Measurements from ENCODE around the gene GPC3.

The GPC3 gene

DNA sequence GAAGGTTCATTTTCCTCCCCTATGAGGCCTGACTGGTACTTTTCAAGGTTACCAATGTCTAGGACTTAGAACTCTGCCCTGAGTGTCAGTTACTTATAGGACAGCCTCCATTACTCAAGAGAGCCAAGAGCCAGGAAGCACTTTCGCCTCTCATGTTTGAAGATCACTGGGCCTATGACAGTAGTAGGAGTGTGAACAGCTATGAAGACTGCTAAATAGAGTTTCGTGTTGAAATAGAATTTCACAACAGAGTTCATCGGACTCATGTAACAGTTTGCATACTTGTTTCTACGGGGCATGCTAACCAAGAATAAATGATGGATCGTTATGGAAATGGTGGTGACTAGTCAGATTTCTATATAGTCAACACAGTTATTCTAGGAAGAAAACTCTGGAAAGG lies 472.3 kb downstream of the GPC3 start:
- DNase-seq (ENCODE audit: low read depth) = no peak

DNA sequence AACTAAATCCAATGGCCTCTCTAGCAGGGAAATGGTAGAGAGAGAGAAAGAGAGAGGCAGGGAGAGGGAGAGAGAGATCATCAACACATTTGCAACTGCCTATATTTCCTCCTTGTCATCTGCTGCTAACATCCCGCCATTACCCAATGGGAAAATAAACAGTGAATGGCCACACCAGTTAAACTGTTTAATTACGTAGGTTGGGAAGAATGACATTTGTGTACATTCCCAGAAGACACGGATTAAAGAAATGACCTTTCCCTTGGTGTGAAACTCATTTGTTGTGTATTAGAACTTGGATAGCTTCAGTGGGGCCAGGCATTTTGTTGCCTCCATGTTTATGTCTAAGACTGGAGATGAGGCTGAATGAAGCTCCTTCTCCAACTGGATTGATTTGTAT lies 474.4 kb downstream of the GPC3 start:
- no peak for DNase-seq (ENCODE audit: low read depth)

DNA sequence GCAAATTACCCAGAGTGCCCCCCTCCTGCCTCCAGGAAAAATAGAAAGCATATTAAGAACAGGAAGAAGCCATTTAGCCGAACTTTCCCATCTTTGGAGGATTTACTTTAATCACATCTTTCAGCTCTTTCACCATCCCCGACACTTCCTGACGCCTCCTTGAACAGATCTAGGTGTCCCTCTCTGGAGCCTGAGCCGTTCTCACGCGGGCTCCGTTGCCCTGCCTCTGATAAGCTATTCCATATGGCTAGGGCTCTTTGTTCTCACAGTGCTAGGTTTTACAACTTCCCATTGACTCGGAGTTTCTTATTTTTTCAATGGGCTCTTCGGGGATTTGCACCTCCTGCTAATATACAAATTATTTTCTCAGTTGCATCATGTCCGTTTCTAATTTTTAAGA lies 488.0 kb downstream of the GPC3 start:
- DNase-seq (ENCODE audit: low read depth) = no peak

DNA sequence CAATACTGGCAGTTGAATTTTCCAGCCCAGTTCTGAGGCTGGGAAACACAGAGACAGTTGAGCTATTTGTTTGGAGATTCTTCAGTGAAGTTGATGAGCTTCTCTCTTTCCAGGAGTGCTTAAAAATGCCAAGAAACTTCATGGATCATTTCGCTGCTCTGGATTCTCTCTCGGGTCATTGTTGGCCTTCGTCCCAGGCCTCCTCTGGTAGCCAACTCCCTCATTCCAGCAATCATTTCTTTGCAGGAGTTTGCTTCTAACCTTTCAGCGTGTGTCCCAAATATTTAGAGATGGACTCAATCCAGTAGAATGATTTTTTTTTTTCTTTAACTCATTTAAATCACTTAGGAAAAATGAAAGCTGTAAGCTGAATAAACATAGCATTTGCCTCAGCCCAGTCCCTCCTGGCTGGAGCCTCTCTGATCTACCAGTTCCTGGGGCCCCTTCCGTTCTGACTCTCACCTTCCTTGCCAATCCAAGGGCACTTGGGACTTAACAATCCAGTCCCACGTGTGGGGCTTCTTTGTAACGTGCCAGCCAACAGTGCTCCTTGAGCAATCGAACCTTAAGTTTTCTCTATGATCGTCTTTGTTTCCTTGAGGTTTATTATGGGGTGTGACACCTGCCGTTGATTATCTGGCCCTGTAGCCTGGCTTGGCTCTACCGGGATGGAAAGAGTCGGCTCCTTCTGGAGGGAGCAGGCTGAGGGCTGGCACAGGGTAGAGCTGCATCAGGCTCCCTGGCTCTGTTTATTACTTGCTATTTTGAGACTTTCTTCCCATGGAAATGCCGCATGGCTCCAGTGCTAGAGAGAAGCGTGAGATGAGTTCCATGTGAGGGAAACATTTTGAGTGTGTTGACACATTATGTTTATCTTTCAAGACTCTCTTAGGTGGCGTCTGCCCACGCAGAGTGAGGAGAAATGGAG lies 489.7 kb downstream of the GPC3 start:
- peak; percentile 71 for DNase-seq (ENCODE audit: low read depth)

DNA sequence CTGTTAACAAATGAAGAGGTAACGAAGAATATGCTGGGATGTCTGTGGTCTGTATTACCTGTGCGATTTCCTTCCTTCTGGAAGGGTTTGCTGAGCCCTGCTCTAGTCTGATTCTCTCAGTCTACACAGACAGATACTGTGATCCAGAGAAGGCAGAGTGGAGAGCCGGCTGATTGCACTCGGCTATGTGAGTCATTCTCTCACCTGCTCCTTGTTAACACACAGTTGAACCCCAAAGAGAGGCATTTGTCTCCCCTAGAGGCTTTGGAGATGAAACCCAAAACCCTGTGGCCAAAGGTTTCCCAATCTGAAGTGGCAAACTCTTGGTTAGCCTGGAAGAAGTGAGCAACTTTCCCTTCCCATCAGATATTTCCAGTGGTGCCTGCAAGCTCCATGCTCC lies 492.0 kb downstream of the GPC3 start:
- DNase-seq (ENCODE audit: low read depth) = no peak

DNA sequence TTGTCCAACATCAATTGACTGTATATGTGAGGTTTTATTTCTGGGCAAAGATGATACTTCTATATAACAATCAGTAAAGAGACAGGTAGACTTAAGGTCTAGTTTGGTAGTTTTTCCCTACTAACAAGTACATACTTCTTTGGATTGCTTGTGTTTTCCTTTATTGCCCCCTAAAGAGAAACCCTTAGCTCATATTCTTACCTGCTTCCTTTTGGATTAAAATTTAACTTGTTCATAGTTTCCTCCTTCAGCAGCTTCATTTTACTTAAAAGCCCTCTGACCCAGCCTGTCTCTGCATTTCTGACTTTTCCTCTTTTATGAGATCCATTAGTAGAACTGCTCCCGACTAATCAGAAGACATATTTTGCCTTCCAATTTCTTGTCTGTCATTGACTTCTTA lies 494.4 kb downstream of the GPC3 start:
- no peak for DNase-seq (ENCODE audit: low read depth)
